ENCODE data around the gene GGTA1.
A peak's percentile ranks its signal among the peaks of the same experiment; 100 is the strongest.
"Not testable (repeated sequence)": the region's sequence is repeated elsewhere in the genome, so short reads cannot be mapped to it uniquely, and the experiment has no call there.

GGTA1 gene

DNA sequence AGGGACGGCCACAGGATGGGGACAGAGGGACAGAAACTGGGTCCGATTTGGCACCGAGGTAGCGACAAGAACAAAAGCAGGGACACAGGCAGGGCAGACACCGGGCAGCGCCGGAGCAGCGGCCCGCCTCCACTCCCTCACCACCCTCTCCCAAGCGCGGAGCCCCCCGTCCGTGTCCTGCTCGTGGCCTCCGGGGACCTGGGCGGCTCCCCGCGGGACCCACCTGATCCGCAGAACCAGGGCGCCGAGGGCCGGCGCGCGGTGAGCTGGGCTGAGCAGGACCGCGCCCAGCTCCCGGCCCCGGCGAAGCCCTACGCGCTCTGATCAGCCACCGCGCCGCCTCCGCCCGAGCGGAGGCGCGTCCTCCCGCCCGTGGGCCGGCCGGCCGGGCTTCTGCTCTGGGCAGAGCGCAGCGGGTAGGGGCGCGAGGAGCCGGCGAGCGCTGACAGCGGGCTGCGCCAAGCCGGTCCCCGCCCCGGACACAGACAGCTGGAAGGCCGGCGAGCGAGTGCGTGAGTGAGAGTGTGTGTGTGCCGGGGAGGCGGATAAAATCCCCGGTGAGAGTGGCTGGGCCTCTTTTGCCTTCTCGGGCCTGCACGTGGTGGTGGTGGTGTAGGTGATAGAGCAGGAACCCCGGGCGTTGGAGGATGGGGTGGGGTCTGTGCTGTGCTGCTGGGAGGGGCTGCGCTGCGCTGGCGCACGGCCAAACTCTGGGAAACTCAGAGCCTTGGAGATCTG is at the start of gene GGTA1:
Gene GGTA1, minus strand, starts transcription at position 418 of the 738 bp plus-strand sequence. CDS start 31,922 bp downstream, outside the sequence.
- Mint-ChIP-seq H3K27ac (no peak within 1 kb of the TSS), H3K27me3 (ENCODE audit: low read depth) (peaks cover 62% of the 10 kb centered on the region)
- DNase-seq (ENCODE audit: low spot score) = no peak

DNA sequence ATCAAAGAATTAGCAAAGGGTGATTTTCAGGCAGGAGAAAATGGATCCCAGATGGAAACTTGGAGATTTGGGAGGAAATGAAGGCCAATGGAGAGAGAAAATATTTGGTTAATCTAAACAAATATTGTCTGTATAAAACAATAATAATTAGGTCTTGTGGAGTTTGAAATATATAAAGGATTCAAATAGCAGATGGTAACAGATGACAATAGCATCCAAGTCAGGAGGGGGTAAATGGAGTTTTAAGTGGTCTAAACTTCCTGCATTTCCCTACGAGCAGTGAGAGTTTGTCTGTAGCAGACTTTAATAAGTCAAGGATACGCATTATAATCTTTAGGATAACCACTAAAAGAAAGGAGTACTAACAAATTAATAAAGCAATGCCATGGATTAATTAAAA is 49.0 kb upstream of the GGTA1 start:
- Mint-ChIP-seq H3K4me1 (ENCODE audit: low read depth) (peaks cover 3% of the 10 kb centered on the region), H3K9me3 (no peaks in the 10 kb centered on the region), H3K4me3 (no peak overlapping the region), H3K27ac (no peak overlapping the region), H3K36me3 (ENCODE audit: low read depth) (no peaks in the 10 kb centered on the region), H3K27me3 (ENCODE audit: low read depth) (peaks cover 21% of the 10 kb centered on the region)
- DNase-seq (ENCODE audit: low spot score) = no peak

More for the DNA sequence above, at the start of gene GGTA1:
- Mint-ChIP-seq H3K4me3 (peak within 1 kb of the TSS; percentile 58), H3K9me3 (peaks cover 8% of the 10 kb centered on the region), H3K4me1 (ENCODE audit: low read depth) (peaks cover 11% of the 10 kb centered on the region), H3K36me3 (ENCODE audit: low read depth) (no peaks in the 10 kb centered on the region)

DNA sequence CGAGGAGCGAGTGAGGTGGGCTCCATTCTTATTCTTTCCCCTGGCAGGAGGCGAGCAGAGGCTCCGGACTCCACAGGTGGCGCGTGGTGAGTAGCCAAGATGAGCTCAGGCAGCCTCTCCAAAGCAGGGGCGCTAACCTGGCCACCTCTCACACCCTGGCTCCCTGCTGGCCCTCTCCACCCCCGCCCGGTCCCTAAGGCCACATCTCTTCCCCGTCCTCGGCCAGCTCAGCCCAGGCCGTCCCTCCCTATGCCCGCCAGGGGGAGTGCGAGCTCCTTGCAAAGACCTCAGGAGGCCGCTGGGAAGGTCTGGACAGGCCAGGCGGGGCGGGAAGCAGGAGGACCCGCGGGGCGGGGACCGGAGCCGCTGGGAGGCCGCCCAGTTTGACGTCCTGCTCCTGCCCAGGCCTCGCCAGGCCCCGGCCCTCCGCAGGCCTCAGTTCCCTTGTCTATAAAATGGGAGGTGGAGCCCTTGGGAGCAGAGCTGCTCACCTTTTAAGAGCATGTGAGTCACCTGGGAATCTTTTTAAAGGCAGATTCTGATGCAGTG is 46.3 kb upstream of the GGTA1 start:
- DNase-seq (ENCODE audit: low spot score) = peak; percentile 69
- Mint-ChIP-seq H3K9me3 (no peaks in the 10 kb centered on the region), H3K27ac (no peak overlapping the region), H3K4me1 (ENCODE audit: low read depth) (peaks cover under 1% of the 10 kb centered on the region), H3K36me3 (ENCODE audit: low read depth) (no peaks in the 10 kb centered on the region), H3K27me3 (ENCODE audit: low read depth) (peaks cover 9% of the 10 kb centered on the region), H3K4me3 (no peak overlapping the region)

DNA sequence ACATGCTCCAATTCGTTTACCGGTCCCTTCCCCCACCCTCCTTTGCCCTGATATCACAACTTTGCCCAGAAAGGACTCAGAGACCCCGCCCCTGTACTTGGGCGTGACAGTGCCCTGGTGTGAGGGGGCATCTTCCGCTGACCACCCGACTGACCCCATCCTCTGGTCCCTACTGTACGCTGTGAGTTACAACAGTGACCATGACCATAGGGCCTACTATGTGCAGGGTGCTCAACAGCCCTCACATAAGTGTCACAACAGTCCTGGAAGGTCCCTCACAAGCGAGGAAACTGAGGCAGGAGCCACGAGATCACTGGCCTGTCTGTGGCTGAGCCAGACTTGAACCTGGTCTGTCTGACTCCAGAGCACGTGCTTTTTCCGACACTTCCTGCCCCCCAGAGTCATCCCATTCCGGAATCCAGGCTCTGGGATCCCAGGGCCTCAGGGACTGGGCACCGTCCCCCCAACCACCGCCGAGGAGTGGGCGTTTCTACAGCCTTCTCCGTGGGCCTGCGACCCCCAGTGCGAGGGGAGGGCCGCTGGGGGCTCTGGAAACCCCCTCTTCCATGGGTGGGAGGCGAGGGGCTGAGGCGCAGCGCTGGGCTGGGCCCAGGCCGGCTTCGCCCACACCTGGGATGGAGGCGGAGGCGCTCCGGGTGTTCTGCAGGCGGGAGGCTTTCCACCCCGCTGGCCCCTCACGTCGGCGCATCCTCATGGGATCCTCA is 45.7 kb upstream of the GGTA1 start:
- Mint-ChIP-seq H3K36me3 (ENCODE audit: low read depth) (no peaks in the 10 kb centered on the region), H3K27me3 (ENCODE audit: low read depth) (peaks cover 9% of the 10 kb centered on the region), H3K27ac (no peak overlapping the region), H3K4me3 (no peak overlapping the region), H3K9me3 (no peaks in the 10 kb centered on the region), H3K4me1 (ENCODE audit: low read depth) (no peaks in the 10 kb centered on the region)
- DNase-seq (ENCODE audit: low spot score) = no peak

DNA sequence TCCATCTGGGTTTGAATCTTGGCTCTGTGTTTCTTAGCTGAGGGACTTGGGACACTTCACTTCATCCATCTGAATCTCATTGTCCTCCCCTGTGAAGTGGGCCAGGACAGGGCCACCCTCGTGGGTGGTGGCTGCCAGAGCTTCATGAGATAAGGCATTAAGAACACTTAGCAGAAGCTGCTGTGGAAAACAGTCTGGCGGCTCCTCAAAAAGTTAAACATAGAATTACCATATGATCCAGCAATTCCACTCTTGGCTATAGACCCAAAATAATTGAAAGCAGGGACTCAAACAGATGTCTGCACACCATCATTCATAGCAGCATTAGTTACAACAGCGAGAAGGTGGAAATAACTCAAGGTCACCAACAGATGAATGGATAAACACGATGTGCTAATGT is 42.4 kb upstream of the GGTA1 start:
- Mint-ChIP-seq H3K9me3 (no peaks in the 10 kb centered on the region), H3K27me3 (ENCODE audit: low read depth) (peaks cover 2% of the 10 kb centered on the region), H3K36me3 (ENCODE audit: low read depth) (no peaks in the 10 kb centered on the region), H3K27ac (no peak overlapping the region), H3K4me1 (ENCODE audit: low read depth) (no peaks in the 10 kb centered on the region), H3K4me3 (no peak overlapping the region)
- DNase-seq (ENCODE audit: low spot score) = no peak

DNA sequence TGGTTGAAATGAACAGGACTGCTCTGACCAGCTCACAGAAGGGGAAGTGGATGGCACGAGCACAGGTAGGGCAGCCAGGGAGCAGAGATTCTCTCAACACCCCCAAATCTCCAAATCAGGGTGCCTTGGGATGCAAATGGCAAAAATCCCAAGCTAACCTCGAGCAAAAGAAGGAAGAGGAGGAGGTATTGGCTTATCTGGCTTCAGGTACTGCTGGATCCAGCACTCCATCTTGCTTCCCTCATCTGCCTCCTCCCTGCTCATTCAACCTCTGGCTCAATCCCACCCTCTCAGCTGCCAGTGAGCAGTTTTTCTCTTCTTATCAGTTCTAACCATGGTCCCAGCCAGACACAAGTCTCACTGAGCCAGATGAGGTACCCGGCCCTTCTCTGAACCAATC is 41.6 kb upstream of the GGTA1 start:
- no peaks in the 10 kb centered on the region for H3K9me3 Mint-ChIP-seq
- no peak for DNase-seq (ENCODE audit: low spot score)
- H3K27ac Mint-ChIP-seq = no peak overlapping the region
- H3K4me1 Mint-ChIP-seq (ENCODE audit: low read depth) = no peaks in the 10 kb centered on the region
- H3K27me3 Mint-ChIP-seq (ENCODE audit: low read depth) = peaks cover 2% of the 10 kb centered on the region
- H3K36me3 Mint-ChIP-seq (ENCODE audit: low read depth) = no peaks in the 10 kb centered on the region
- H3K4me3 Mint-ChIP-seq = no peak overlapping the region

DNA sequence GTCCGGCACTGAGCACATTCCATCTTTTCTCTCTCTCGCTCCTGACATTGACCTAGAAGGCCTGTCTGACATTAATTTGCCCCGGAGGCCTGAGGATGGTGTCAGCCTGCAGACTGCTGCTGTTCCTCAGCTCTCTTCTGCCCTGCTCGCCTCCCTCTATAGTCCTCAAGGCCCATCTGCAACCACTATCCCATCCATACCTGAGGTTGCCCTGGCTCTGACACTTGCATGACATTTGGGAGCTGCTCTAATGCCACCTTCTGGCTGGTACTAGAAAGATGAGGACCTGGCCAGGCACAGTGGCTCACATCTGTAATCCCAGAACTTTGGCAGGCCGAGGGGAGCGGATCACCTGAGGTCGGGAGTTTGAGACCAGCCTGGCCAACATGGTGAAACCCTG is 38.6 kb upstream of the GGTA1 start:
- no peak for DNase-seq (ENCODE audit: low spot score)
- Mint-ChIP-seq H3K4me3 (no peak overlapping the region), H3K4me1 (ENCODE audit: low read depth) (no peaks in the 10 kb centered on the region), H3K27ac (no peak overlapping the region), H3K36me3 (ENCODE audit: low read depth) (no peaks in the 10 kb centered on the region), H3K27me3 (ENCODE audit: low read depth) (peaks cover 2% of the 10 kb centered on the region), H3K9me3 (no peaks in the 10 kb centered on the region)

DNA sequence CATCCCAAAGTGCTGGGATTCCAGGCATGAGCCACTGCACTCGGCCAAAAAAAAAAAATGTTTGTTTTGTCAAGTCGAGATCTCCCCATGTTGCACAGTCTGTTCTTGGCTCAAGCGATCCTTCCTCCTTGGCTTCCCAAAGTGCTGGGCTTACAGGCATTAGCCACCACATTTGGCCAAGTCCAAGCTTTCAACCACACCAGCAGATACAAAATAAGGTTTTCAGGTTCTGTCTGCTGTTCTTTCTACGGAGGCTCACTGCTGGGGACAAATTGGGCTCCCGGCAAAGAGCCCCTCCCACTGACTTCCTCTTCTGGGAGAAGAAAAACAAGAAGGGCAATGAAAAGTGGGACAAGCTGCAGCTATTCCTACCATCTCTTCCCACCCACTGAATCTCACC is 37.6 kb upstream of the GGTA1 start:
- Mint-ChIP-seq H3K4me3 (no peak overlapping the region), H3K9me3 (no peaks in the 10 kb centered on the region), H3K4me1 (ENCODE audit: low read depth) (no peaks in the 10 kb centered on the region), H3K27ac (no peak overlapping the region), H3K36me3 (ENCODE audit: low read depth) (no peaks in the 10 kb centered on the region), H3K27me3 (ENCODE audit: low read depth) (peaks cover 2% of the 10 kb centered on the region)
- DNase-seq (ENCODE audit: low spot score) = no peak

DNA sequence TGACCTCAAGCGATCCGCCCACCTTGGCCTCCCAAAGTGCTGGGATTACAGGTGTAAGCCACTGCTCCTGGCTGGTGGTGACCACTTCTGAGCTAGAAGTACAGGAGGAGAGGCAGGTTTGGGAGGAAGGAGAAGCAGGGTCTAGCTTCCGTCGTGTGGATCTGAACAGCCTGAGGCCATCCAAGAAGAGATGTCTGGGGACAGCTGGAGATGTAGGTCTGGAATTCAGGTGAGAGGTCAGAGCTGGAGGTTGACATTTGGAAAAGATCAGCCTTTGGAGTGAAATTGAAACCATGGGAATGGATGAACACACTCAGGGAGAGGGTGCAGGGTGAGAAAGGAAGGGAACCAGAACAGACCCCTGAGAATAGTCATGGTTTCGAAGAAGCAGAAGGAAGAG is 33.2 kb upstream of the GGTA1 start:
- Mint-ChIP-seq H3K9me3 (no peaks in the 10 kb centered on the region), H3K36me3 (ENCODE audit: low read depth) (no peaks in the 10 kb centered on the region), H3K4me3 (no peak overlapping the region), H3K4me1 (ENCODE audit: low read depth) (no peaks in the 10 kb centered on the region), H3K27me3 (ENCODE audit: low read depth) (no peaks in the 10 kb centered on the region), H3K27ac (no peak overlapping the region)
- DNase-seq (ENCODE audit: low spot score) = no peak

DNA sequence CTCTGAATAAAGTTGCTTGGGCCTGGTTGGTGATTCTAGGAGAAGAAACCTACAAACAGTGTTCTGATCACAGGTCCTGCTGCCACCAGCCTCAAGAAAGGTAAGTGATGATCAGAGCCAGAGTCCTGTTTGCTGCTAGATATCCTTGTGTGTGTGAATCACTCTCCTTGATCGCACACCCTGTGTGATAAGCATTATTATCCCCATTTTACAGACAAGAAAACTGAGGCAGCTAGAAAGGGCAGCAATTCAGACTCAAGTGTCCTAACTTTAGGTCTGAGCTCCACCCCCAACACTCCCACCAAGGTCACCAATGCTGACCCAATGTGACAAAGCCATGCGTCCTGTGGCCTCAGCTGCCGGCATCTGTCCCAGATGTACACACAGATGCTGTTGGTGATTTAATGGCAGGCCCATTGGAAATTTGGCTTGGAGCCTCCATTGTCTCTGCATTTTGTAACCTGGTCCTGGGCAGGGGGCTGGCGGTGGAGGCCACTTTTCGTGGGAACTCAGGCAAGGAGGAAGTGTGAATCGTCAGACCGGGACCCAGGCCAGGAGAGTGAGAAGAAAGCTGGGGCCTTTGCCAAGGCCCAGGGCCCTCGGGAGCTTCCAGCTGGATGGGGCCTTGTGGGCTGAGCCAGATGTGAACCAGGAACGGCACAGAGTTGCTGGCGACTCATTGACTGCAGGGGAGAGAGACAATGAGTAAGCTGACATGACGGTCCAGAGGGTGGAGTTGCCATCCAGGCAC is 29.8 kb upstream of the GGTA1 start:
- Mint-ChIP-seq H3K36me3 (ENCODE audit: low read depth) (no peaks in the 10 kb centered on the region), H3K27me3 (ENCODE audit: low read depth) (no peaks in the 10 kb centered on the region), H3K4me1 (ENCODE audit: low read depth) (no peaks in the 10 kb centered on the region), H3K27ac (no peak overlapping the region), H3K4me3 (no peak overlapping the region), H3K9me3 (no peaks in the 10 kb centered on the region)
- no peak for DNase-seq (ENCODE audit: low spot score)

DNA sequence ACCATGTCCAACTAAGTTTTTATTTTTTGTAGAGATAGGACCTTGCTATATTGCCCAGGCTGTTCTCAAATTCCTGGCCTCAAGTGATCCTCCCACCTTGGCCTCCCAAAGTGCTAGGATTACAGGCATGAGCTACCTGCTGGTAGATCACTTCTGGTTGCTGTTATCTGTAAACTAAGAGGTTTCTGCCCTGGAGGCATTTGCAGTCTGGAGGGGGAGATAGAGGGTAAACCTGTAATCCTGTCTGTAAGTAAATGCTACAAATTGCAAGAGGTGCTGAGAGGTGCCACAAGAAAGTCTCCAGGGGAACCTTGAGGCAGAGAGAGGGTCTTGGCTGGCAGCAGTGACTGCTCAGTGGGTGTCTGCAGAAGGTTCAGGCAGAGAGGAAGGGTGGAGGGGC is 29.0 kb upstream of the GGTA1 start:
- no peaks in the 10 kb centered on the region for H3K36me3 Mint-ChIP-seq (ENCODE audit: low read depth)
- H3K9me3 Mint-ChIP-seq = no peaks in the 10 kb centered on the region
- no peaks in the 10 kb centered on the region for H3K4me1 Mint-ChIP-seq (ENCODE audit: low read depth)
- no peaks in the 10 kb centered on the region for H3K27me3 Mint-ChIP-seq (ENCODE audit: low read depth)
- no peak overlapping the region for H3K4me3 Mint-ChIP-seq
- H3K27ac Mint-ChIP-seq = no peak overlapping the region
- no peak for DNase-seq (ENCODE audit: low spot score)

DNA sequence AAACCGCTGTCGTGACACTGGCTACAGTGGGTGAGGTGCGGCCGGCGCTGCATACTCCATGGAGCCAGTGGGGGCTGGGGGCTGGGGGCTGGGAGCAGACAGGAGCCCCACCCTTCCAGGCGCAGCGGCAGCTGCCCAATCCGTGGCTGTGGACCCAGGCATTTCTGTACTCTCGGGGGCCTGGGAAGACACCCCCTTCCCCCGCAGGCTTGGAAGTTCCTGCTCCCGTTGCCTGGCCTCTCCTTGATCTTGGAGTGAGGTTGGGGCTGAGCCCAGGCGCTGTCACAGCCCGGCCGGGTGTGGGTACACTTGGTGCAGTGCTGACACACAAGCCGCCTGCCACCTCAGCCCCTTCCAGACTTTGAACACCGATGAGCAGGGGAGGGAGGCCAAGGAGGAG is 27.7 kb upstream of the GGTA1 start:
- no peaks in the 10 kb centered on the region for H3K36me3 Mint-ChIP-seq (ENCODE audit: low read depth)
- H3K27ac Mint-ChIP-seq = no peak overlapping the region
- no peak for DNase-seq (ENCODE audit: low spot score)
- H3K4me1 Mint-ChIP-seq (ENCODE audit: low read depth) = no peaks in the 10 kb centered on the region
- no peak overlapping the region for H3K4me3 Mint-ChIP-seq
- no peaks in the 10 kb centered on the region for H3K27me3 Mint-ChIP-seq (ENCODE audit: low read depth)
- peaks cover 3% of the 10 kb centered on the region for H3K9me3 Mint-ChIP-seq

DNA sequence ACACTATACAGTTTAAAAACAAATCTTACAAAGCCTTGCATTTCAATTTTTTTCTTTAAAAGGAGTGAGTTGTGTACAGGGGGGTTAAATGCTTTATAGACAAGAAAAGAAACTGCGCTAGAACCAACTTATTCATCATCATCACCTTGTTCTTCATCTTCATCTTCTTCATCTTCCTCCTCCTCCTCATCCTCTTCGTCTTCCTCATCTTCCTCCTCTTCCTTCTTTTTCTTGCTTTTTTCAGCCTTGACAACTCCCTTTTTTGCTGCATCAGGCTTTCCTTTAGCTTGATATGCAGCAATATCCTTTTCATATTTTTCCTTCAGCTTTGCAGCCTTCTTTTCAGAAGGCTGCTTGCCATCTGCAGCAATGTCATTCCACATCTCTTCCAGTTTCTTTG is 20.0 kb upstream of the GGTA1 start:
- H3K27me3 Mint-ChIP-seq (ENCODE audit: low read depth) = peaks cover 11% of the 10 kb centered on the region
- H3K4me1 Mint-ChIP-seq (ENCODE audit: low read depth); H3K36me3 Mint-ChIP-seq (ENCODE audit: low read depth): not testable (repeated sequence)

DNA sequence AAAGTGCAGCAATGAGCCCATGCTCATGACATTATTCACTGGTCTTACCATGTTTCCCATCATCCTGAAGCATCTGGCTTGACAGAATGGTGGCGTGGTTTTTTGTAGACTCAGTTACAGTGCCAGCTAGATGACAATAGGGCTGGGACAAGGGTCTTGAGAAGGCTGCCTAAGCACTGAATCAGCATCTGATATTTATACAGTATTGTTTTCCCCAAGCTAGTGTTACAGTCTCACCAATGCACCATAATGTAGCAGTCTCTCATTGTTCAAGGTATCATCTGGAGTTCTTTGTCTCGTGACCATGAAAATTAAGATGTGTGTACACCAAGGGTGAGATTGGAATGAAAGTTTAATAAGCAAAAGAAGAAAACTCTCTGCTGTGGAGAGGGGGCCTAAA is 19.0 kb upstream of the GGTA1 start:
- H3K4me1 Mint-ChIP-seq (ENCODE audit: low read depth) = no peaks in the 10 kb centered on the region
- no peak overlapping the region for H3K4me3 Mint-ChIP-seq

More for the DNA sequence above, 20.0 kb upstream of the GGTA1 start:
- not testable (repeated sequence) for DNase-seq (ENCODE audit: low spot score); H3K27ac Mint-ChIP-seq; H3K9me3 Mint-ChIP-seq; H3K4me3 Mint-ChIP-seq

More for the DNA sequence above, 19.0 kb upstream of the GGTA1 start:
- no peak for DNase-seq (ENCODE audit: low spot score)
- Mint-ChIP-seq H3K27ac (no peak overlapping the region), H3K36me3 (ENCODE audit: low read depth) (no peaks in the 10 kb centered on the region), H3K27me3 (ENCODE audit: low read depth) (peaks cover 11% of the 10 kb centered on the region), H3K9me3 (peaks cover 9% of the 10 kb centered on the region)
